ENCODE data around the gene ATCAY. TPM values are rescaled to one million over a fixed set of nuclear protein-coding genes. Genes with fewer than 3 reads are reported as not detected.

ATCAY gene
- total RNA-seq, 2 donors from 2014 or later: not detected

- peaks cover 17% of the 10 kb centered on the region for H3K9me3 ChIP-seq
- no peaks in the 10 kb centered on the region for H3K36me3 ChIP-seq
- no peak overlapping the region for H3K27ac ChIP-seq
- H3K4me1 ChIP-seq (ENCODE audit: control insufficient read depth in 1 of 2, low read depth in 2 of 2): no peaks in the 10 kb centered on the region
- H3K4me3 ChIP-seq: no peak overlapping the region
- no peak for TF ChIP-seq CTCF (IDR thresholded peaks at IDR 0.05)
- H3K27me3 ChIP-seq (replicated peaks; ENCODE audit: insufficient read depth): no peaks in the 10 kb centered on the region
- DNase-seq (ENCODE audit: low spot score): no peak
- no peak for ATAC-seq (ENCODE audit: insufficient number of reproducible peaks, low FRiP score, low read depth)
These were observed 27.8 kb upstream of the ATCAY start for GRCh38 chr19:3852614-3853254.

DNA sequence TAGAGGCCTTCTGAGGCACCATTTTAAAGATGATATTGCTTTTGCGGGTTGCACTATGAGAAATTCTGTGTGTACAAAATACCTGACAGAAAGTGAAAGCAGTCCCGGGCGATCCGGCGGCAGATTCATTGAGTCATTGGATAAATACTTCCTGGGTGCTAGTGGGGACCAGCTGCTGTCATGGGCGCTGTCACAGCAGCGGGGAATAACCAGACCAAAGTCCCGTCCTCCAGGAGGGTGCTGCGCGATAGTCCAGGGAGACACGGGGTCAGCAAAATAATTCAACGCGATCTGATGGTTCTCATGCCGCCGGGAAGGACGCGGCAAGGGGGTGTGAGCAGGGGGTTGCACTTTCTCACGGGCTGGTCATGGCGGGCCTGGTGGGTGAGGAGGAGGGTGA, 25.2 kb upstream of the ATCAY start:
- no peaks in the 10 kb centered on the region for H3K27me3 ChIP-seq (replicated peaks; ENCODE audit: insufficient read depth)
- no peak overlapping the region for H3K4me3 ChIP-seq
- no peak overlapping the region for H3K27ac ChIP-seq
- H3K36me3 ChIP-seq: no peaks in the 10 kb centered on the region
- ATAC-seq (ENCODE audit: insufficient number of reproducible peaks, low FRiP score, low read depth) (no peak), DNase-seq (ENCODE audit: low spot score) (no peak)
- H3K9me3 ChIP-seq: peaks cover 17% of the 10 kb centered on the region
- no peak for TF ChIP-seq CTCF (IDR thresholded peaks at IDR 0.05)
- H3K4me1 ChIP-seq (ENCODE audit: control insufficient read depth in 1 of 2, low read depth in 2 of 2): no peaks in the 10 kb centered on the region

GRCh38 chr19:3857449-3858003, 23.0 kb upstream of the ATCAY start:
- Histone ChIP-seq H3K4me3 (no peak overlapping the region), H3K4me1 (ENCODE audit: control insufficient read depth in 1 of 2, low read depth in 2 of 2) (no peaks in the 10 kb centered on the region), H3K27ac (no peak overlapping the region), H3K27me3 (replicated peaks; ENCODE audit: insufficient read depth) (no peaks in the 10 kb centered on the region), H3K36me3 (no peaks in the 10 kb centered on the region), H3K9me3 (peaks cover 3% of the 10 kb centered on the region)
- no peak for ATAC-seq (ENCODE audit: insufficient number of reproducible peaks, low FRiP score, low read depth)
- TF ChIP-seq CTCF (IDR thresholded peaks at IDR 0.05): no peak
- DNase-seq (ENCODE audit: low spot score): no peak

DNA sequence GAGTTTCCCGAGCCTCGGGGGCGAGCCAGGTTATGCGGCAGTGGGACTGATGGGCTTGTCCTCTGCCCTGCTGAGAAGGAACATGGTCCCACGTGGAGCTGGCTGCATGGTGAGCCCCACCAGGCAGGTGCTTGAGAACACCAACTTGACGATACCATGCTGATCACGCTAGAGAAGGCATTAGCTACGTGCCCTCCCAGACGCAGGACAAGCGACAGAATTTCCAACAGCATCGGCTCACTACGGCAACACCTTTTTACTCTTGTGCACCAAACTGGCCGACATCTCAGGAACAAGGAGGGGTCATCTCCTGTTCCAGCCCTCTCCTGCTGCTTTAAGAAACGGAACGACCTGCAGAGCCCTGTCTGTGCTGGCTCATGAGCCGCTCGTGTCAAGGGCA, 20.0 kb upstream of the ATCAY start:
- no peak overlapping the region for H3K27ac ChIP-seq

More for the DNA sequence above, 20.0 kb upstream of the ATCAY start:
- no peak for DNase-seq (ENCODE audit: low spot score)
- Histone ChIP-seq H3K4me1 (ENCODE audit: control insufficient read depth in 1 of 2, low read depth in 2 of 2) (no peaks in the 10 kb centered on the region), H3K4me3 (no peak overlapping the region), H3K27me3 (replicated peaks; ENCODE audit: insufficient read depth) (no peaks in the 10 kb centered on the region), H3K36me3 (no peaks in the 10 kb centered on the region), H3K9me3 (no peaks in the 10 kb centered on the region)
- no peak for TF ChIP-seq CTCF (IDR thresholded peaks at IDR 0.05)
- ATAC-seq (ENCODE audit: insufficient number of reproducible peaks, low FRiP score, low read depth): no peak

Data from thoracic aorta (tissue), 2 donors.